MCF 10A (cell line): ENCODE results near the gene SAMD4A. TPM values are rescaled to one million over a fixed set of nuclear protein-coding genes. Genes with fewer than 3 reads are reported as not detected.

Experiments
- BruUV-seq: library from RNA; stranded (reverse); fragments of 400-500 nt; replicated peaks from 2 replicates; lab custom pipeline; 2021; lab: Mats Ljungman, UMichigan
- CTCF ChIA-PET: fragments of 300-600 bp; sonication (Branson Sonifier 250); formaldehyde crosslinking; extraction: SDS; loops from one replicate; lab custom pipeline; 2021; ENCODE audit warnings: antibody characterized with exemption, inconsistent platforms; lab: Yijun Ruan, JAX
- POLR2A ChIA-PET: fragments of 300-600, 350-650 bp; sonication (Branson Sonifier 250); formaldehyde crosslinking; extraction: SDS; loops from one replicate; lab custom pipeline; 2020; ENCODE audit warnings: antibody characterized with exemption, inconsistent platforms; lab: Yijun Ruan, JAX
- DNase-seq: peaks from one replicate; pipeline ENCODE4 v3.0.0-alpha.2; 2018; ENCODE audit not compliant: unreplicated experiment
- H3K27ac Mint-ChIP-seq: one replicate; pipeline ENCODE4 v1.8.0; 2022; ENCODE audit warnings: mild to moderate bottlenecking, low read depth, mixed read lengths; ENCODE audit not compliant: unreplicated experiment
- H3K27me3 Mint-ChIP-seq: one replicate; pipeline ENCODE4 v1.8.0; 2022; ENCODE audit warnings: mixed read lengths; ENCODE audit not compliant: insufficient read depth, unreplicated experiment
- H3K36me3 Mint-ChIP-seq: one replicate; pipeline ENCODE4 v1.8.0; 2022; ENCODE audit warnings: mild to moderate bottlenecking, moderate library complexity, mixed read lengths; ENCODE audit not compliant: insufficient read depth, unreplicated experiment
- H3K4me1 Mint-ChIP-seq: one replicate; pipeline ENCODE4 v1.8.0; 2022; ENCODE audit warnings: mixed read lengths; ENCODE audit not compliant: insufficient read depth, unreplicated experiment
- H3K4me3 Mint-ChIP-seq: one replicate; pipeline ENCODE4 v1.8.0; 2022; ENCODE audit warnings: mild to moderate bottlenecking, moderate library complexity, mixed read lengths; ENCODE audit not compliant: unreplicated experiment
- H3K9me3 Mint-ChIP-seq: one replicate; pipeline ENCODE4 v1.8.0; 2022; ENCODE audit warnings: mixed read lengths; ENCODE audit not compliant: unreplicated experiment
- intact Hi-C: fragments of 100-400 bp; cut with micrococcal nuclease; formaldehyde crosslinking; loops from 2 replicates; pipeline ENCODE4 v1.14.1; 2022
- total RNA-seq: library from RNA; stranded (reverse); gene quantifications from 2 replicates; pipeline ENCODE4 v1.2.3, GENCODE V29; 2022
- TF ChIP-seq, protein P1 (sequence below): fragments of 200-600 bp; IDR thresholded peaks from one replicate; pipeline ENCODE4 v1.8.0; 2022; ENCODE audit warnings: antibody characterized with exemption, mild to moderate bottlenecking; ENCODE audit not compliant: unreplicated experiment

SAMD4A gene
- total RNA-seq, 1 experiment from 2014 or later = 63.5 TPM

- H3K27ac Mint-ChIP-seq = no peak overlapping the region
- no peak for DNase-seq
- peaks cover 31% of the 10 kb centered on the region for H3K4me1 Mint-ChIP-seq
- no peaks in the 10 kb centered on the region for H3K9me3 Mint-ChIP-seq
- intact Hi-C loops = loop anchor here (1.0 kb wide), 3 partner anchors 39 to 125 kb away; no protein-coding TSS in a partner anchor
- TF ChIP-seq, protein P1, sequence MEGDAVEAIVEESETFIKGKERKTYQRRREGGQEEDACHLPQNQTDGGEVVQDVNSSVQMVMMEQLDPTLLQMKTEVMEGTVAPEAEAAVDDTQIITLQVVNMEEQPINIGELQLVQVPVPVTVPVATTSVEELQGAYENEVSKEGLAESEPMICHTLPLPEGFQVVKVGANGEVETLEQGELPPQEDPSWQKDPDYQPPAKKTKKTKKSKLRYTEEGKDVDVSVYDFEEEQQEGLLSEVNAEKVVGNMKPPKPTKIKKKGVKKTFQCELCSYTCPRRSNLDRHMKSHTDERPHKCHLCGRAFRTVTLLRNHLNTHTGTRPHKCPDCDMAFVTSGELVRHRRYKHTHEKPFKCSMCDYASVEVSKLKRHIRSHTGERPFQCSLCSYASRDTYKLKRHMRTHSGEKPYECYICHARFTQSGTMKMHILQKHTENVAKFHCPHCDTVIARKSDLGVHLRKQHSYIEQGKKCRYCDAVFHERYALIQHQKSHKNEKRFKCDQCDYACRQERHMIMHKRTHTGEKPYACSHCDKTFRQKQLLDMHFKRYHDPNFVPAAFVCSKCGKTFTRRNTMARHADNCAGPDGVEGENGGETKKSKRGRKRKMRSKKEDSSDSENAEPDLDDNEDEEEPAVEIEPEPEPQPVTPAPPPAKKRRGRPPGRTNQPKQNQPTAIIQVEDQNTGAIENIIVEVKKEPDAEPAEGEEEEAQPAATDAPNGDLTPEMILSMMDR = no peak
- ChIA-PET POLR2A (interaction anchor here (1.0 to 7.9 kb wide), 4 partner anchors 13 to 124 kb away, joined by 3 to 75 read pairs (median 8); partner anchors contain the start of gene SAMD4A), CTCF (interaction anchor here (0.5 to 5.9 kb wide), 31 partner anchors 9 to 161 kb away, joined by 3 to 97 read pairs (median 4); partner anchors contain the start of gene SAMD4A)
- H3K36me3 Mint-ChIP-seq = no peaks in the 10 kb centered on the region
- no TSS peak for BruUV-seq
- H3K4me3 Mint-ChIP-seq = no peak overlapping the region
- H3K27me3 Mint-ChIP-seq = no peaks in the 10 kb centered on the region
These were observed 124.0 kb downstream of the SAMD4A start for GRCh38 chr14:54690887-54691286.

DNA sequence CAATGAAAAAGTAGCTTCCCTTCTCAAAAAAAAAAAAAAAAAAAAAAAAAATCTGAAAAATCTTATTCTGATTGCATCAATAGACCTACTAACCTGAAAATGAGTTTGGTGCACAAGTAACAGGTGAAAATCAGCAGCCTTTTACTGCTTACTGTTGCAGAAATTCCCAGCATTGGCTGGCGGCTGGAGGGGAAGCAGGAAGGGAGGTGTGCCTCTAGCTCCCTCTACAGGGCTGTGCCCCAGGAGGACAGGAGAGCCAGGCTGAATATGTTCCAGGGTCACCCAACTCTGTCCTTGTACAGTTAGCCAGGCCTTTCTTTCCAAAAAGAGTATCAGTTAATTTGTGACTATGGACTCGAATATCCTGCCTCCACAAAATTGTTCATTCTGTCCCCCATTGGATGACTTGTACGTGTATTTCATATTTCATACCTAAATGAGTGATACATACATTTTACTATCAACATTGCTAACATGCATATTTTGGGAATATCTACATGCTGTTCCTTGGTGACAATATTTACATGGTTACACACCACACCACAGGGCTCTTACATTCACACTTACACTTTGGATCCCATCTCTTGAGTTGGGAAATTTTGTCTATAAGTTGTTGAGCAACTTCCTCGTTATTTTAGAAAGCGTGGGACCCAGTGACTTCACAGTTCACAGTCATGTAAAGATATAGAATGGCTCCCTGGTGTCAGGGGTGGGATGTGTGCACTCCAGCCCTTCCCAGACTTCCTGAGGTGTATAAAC lies 124.8 kb downstream of the SAMD4A start:
- Mint-ChIP-seq H3K4me3 (no peak overlapping the region), H3K4me1 (peaks cover 27% of the 10 kb centered on the region), H3K9me3 (no peaks in the 10 kb centered on the region), H3K36me3 (no peaks in the 10 kb centered on the region), H3K27ac (no peak overlapping the region), H3K27me3 (no peaks in the 10 kb centered on the region)
- peak; percentile 79 for DNase-seq
- ChIA-PET CTCF (interaction anchor here (0.6 to 5.9 kb wide), 28 partner anchors 8 to 162 kb away, joined by 3 to 97 read pairs (median 4); partner anchors contain the start of gene SAMD4A), POLR2A (interaction anchor here (1.9 to 7.9 kb wide), 3 partner anchors 14 to 125 kb away, joined by 5 to 75 read pairs (median 10); partner anchors contain the start of gene SAMD4A)
- TF ChIP-seq, protein P1 = peak; percentile 82
- no TSS peak for BruUV-seq
- intact Hi-C loops = loop anchor here (1.0 kb wide), 3 partner anchors 39 to 125 kb away; no protein-coding TSS in a partner anchor

DNA sequence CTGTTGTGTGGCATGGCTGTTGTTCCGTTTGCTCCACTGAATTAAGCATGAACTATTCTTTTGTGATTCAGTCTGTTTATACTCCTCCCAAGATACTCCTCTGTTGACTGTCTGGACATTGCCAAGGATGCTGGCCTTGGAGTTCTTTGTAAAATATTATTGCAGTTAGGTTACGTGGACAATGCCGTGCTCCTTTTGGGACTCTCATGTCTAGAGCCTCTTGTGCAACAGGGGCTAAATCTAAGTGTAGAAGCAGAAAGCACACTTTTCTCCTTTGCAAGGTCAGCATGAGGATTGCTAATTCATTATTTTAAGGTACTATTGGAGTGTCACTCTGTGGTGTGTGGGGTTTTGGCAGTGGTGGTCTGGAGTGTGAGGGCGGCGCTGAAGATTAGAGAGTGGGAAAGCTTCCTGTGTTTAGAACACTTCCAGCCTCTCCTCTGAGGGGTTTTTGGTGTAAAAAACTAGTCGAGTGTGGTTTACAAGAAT lies 125.4 kb downstream of the SAMD4A start:
- Mint-ChIP-seq H3K36me3 (no peaks in the 10 kb centered on the region), H3K4me3 (no peak overlapping the region), H3K9me3 (no peaks in the 10 kb centered on the region), H3K27me3 (no peaks in the 10 kb centered on the region), H3K4me1 (peaks cover 26% of the 10 kb centered on the region), H3K27ac (no peak overlapping the region)
- no TSS peak for BruUV-seq
- intact Hi-C loops = no loop called here
- no peak for DNase-seq
- TF ChIP-seq, protein P1 = no peak
- ChIA-PET POLR2A (interaction anchor here (7.9 kb wide), 1 partner anchor 126 kb away, joined by 75 read pairs; the partner anchor contains the start of gene SAMD4A), CTCF (interaction anchor here (0.6 to 5.9 kb wide), 4 partner anchors 82 to 162 kb away, joined by 3 to 97 read pairs (median 4); partner anchors contain the start of gene SAMD4A)

DNA sequence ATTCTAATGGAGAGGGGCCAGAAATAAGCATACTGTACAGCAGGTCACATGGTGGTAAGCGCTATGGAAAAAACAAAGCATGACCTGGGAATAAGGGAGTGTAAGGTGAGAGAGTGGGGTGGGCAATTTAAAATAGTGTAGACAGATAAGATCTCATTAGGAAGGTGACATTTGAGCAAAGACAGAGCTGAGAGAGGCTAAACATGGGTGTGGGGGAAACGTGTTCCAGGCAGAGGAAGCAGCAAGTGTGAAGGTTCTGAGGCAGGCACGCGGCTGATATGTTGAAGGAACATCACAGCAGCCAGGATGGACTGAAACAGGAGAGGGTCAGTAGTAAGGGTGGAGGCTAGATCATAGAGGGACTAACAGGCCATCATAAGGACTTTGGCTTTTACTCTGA lies 126.8 kb downstream of the SAMD4A start:
- POLR2A ChIA-PET = interaction anchor here (1.0 to 7.9 kb wide), 3 partner anchors 20 to 127 kb away, joined by 3 to 75 read pairs (median 3); partner anchors contain the start of gene SAMD4A
- DNase-seq = no peak
- no peak overlapping the region for H3K27ac Mint-ChIP-seq
- BruUV-seq = no TSS peak
- H3K9me3 Mint-ChIP-seq = no peaks in the 10 kb centered on the region
- H3K36me3 Mint-ChIP-seq = no peaks in the 10 kb centered on the region
- no peak overlapping the region for H3K4me3 Mint-ChIP-seq
- TF ChIP-seq, protein P1 = no peak
- H3K27me3 Mint-ChIP-seq = no peaks in the 10 kb centered on the region
- H3K4me1 Mint-ChIP-seq = peaks cover 19% of the 10 kb centered on the region
- CTCF ChIA-PET = interaction anchor here (0.9 to 5.9 kb wide), 6 partner anchors 29 to 128 kb away, joined by 3 to 97 read pairs (median 4); partner anchors contain the start of gene SAMD4A
- intact Hi-C loops = no loop called here
